ENCODE data around the gene MX1. TPM values are rescaled to one million over a fixed set of nuclear protein-coding genes. Genes with fewer than 3 reads are reported as not detected.

Gene MX1
- total and polyA plus RNA-seq, 2 of the 13 experiments (the other 11 are each of a cell fraction or from before 2014, with no cell fraction given): 2.6 to 5.8 TPM

- no peak for TF ChIP-seq THAP9 (CRISPR knock-in tag; IDR thresholded peaks at IDR 0.05; ENCODE audit: borderline replicate concordance)
- TF ChIP-seq, protein P1, sequence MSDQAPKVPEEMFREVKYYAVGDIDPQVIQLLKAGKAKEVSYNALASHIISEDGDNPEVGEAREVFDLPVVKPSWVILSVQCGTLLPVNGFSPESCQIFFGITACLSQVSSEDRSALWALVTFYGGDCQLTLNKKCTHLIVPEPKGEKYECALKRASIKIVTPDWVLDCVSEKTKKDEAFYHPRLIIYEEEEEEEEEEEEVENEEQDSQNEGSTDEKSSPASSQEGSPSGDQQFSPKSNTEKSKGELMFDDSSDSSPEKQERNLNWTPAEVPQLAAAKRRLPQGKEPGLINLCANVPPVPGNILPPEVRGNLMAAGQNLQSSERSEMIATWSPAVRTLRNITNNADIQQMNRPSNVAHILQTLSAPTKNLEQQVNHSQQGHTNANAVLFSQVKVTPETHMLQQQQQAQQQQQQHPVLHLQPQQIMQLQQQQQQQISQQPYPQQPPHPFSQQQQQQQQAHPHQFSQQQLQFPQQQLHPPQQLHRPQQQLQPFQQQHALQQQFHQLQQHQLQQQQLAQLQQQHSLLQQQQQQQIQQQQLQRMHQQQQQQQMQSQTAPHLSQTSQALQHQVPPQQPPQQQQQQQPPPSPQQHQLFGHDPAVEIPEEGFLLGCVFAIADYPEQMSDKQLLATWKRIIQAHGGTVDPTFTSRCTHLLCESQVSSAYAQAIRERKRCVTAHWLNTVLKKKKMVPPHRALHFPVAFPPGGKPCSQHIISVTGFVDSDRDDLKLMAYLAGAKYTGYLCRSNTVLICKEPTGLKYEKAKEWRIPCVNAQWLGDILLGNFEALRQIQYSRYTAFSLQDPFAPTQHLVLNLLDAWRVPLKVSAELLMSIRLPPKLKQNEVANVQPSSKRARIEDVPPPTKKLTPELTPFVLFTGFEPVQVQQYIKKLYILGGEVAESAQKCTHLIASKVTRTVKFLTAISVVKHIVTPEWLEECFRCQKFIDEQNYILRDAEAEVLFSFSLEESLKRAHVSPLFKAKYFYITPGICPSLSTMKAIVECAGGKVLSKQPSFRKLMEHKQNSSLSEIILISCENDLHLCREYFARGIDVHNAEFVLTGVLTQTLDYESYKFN (CRISPR knock-in tag; conservative IDR thresholded peaks at IDR 0.05): peak; percentile 45; the same call in 1 of the 2 replicates
- TF ChIP-seq TGIF2 (CRISPR knock-in tag; IDR thresholded peaks at IDR 0.05): no peak
- peak; percentile 82 for TF ChIP-seq SOX5 (CRISPR knock-in tag; IDR thresholded peaks at IDR 0.05; ENCODE audit: borderline replicate concordance)
- TF ChIP-seq SOX13 (IDR thresholded peaks at IDR 0.05): no peak
- TF ChIP-seq SOX13 (CRISPR knock-in tag; conservative IDR thresholded peaks at IDR 0.05 in 1 of 2, IDR thresholded peaks at IDR 0.05 in 1 of 2): peak in 1 of 2 experiments; percentile 92; a peak in 2 of 4 replicates
- 0 out of 2 replicates have a peak, but pooled peaks have one; percentile 35 for TF ChIP-seq HNF1B (CRISPR knock-in tag; IDR thresholded peaks at IDR 0.05)
- TF ChIP-seq FOXP1 (IDR thresholded peaks at IDR 0.05): no peak
- TF ChIP-seq FOXP1 (CRISPR knock-in tag; IDR thresholded peaks at IDR 0.05): no peak
- TF ChIP-seq NCOA2 (CRISPR knock-in tag; IDR thresholded peaks at IDR 0.05): 0 out of 2 replicates have a peak, but pooled peaks have one; percentile 29
Measured at GRCh38 chr21:41497788-41498187, 71.7 kb downstream of the MX1 start (continued).

Measured in HepG2 (cell line).